IPS-15b (cell line): ENCODE measurements around the gene RAI1.

Experiments used
- H3K27me3 ChIP-seq: one replicate; pipeline ENCODE4 v1.6.1; 2013; ENCODE audit warnings: low read length; ENCODE audit not compliant: control insufficient read depth, insufficient read depth
- H3K36me3 ChIP-seq: one replicate; pipeline ENCODE4 v1.6.1; 2013; ENCODE audit warnings: low read length; ENCODE audit not compliant: control insufficient read depth, insufficient read depth
- H3K4me1 ChIP-seq: one replicate; pipeline ENCODE4 v1.6.1; 2013; ENCODE audit warnings: mild to moderate bottlenecking, low read length; ENCODE audit not compliant: control insufficient read depth, insufficient read depth
- H3K4me3 ChIP-seq: one replicate; pipeline ENCODE4 v1.5.1; 2013; ENCODE audit warnings: low read depth, low read length
- H3K9ac ChIP-seq: one replicate; pipeline ENCODE4 v1.6.1; 2013; ENCODE audit warnings: low read depth, mild to moderate bottlenecking, low read length
- H3K9me3 ChIP-seq: one replicate; pipeline ENCODE4 v1.6.1; 2013; ENCODE audit warnings: mild to moderate bottlenecking, low read length; ENCODE audit not compliant: control insufficient read depth, insufficient read depth

RAI1 gene

GRCh38 chr17:17839791-17840707 lies 158.8 kb downstream of the RAI1 start:
- Histone ChIP-seq H3K9ac (peak overlapping the region; percentile 88), H3K27me3 (no peaks in the 10 kb centered on the region), H3K36me3 (no peaks in the 10 kb centered on the region), H3K4me3 (peak overlapping the region; percentile 69), H3K4me1 (peaks cover 34% of the 10 kb centered on the region), H3K9me3 (no peaks in the 10 kb centered on the region)

GRCh38 chr17:17840751-17841591 lies 159.7 kb downstream of the RAI1 start:
- Histone ChIP-seq H3K9me3 (no peaks in the 10 kb centered on the region), H3K9ac (no peak overlapping the region), H3K4me3 (peak overlapping the region; percentile 49)

GRCh38 chr17:17841601-17842025 lies 160.4 kb downstream of the RAI1 start:
- Histone ChIP-seq H3K27me3 (no peaks in the 10 kb centered on the region), H3K9ac (no peak overlapping the region), H3K36me3 (no peaks in the 10 kb centered on the region), H3K4me1 (peaks cover 27% of the 10 kb centered on the region), H3K4me3 (no peak overlapping the region), H3K9me3 (no peaks in the 10 kb centered on the region)

More at GRCh38 chr17:17840751-17841591, 159.7 kb downstream of the RAI1 start:
- Histone ChIP-seq H3K27me3 (no peaks in the 10 kb centered on the region), H3K4me1 (peaks cover 27% of the 10 kb centered on the region), H3K36me3 (no peaks in the 10 kb centered on the region)

- Histone ChIP-seq H3K27me3 (no peaks in the 10 kb centered on the region), H3K9me3 (no peaks in the 10 kb centered on the region), H3K4me1 (peaks cover 24% of the 10 kb centered on the region), H3K36me3 (no peaks in the 10 kb centered on the region), H3K9ac (no peak overlapping the region), H3K4me3 (no peak overlapping the region)
These were observed 161.0 kb downstream of the RAI1 start for GRCh38 chr17:17842111-17842876.

GRCh38 chr17:17843096-17843495 lies 161.8 kb downstream of the RAI1 start:
- Histone ChIP-seq H3K4me1 (peaks cover 16% of the 10 kb centered on the region), H3K9ac (no peak overlapping the region), H3K4me3 (no peak overlapping the region), H3K36me3 (no peaks in the 10 kb centered on the region), H3K9me3 (no peaks in the 10 kb centered on the region), H3K27me3 (no peaks in the 10 kb centered on the region)

GRCh38 chr17:17844079-17844478 lies 162.8 kb downstream of the RAI1 start:
- H3K4me1 ChIP-seq = peaks cover 14% of the 10 kb centered on the region
- no peaks in the 10 kb centered on the region for H3K27me3 ChIP-seq

GRCh38 chr17:17844500-17844899 lies 163.2 kb downstream of the RAI1 start:
- no peak overlapping the region for H3K9ac ChIP-seq
- no peaks in the 10 kb centered on the region for H3K36me3 ChIP-seq
- H3K4me1 ChIP-seq = peaks cover 10% of the 10 kb centered on the region

More at GRCh38 chr17:17844079-17844478, 162.8 kb downstream of the RAI1 start:
- peak overlapping the region; percentile 24 for H3K9ac ChIP-seq
- no peak overlapping the region for H3K4me3 ChIP-seq
- no peaks in the 10 kb centered on the region for H3K9me3 ChIP-seq
- no peaks in the 10 kb centered on the region for H3K36me3 ChIP-seq

GRCh38 chr17:17845046-17845775 lies 164.0 kb downstream of the RAI1 start:
- H3K4me1 ChIP-seq = peaks cover 9% of the 10 kb centered on the region

More at GRCh38 chr17:17844500-17844899, 163.2 kb downstream of the RAI1 start:
- Histone ChIP-seq H3K27me3 (no peaks in the 10 kb centered on the region), H3K4me3 (no peak overlapping the region), H3K9me3 (no peaks in the 10 kb centered on the region)

GRCh38 chr17:17846003-17846402 lies 164.7 kb downstream of the RAI1 start:
- Histone ChIP-seq H3K9ac (no peak overlapping the region), H3K4me3 (no peak overlapping the region), H3K36me3 (no peaks in the 10 kb centered on the region), H3K9me3 (no peaks in the 10 kb centered on the region), H3K27me3 (no peaks in the 10 kb centered on the region), H3K4me1 (peaks cover 10% of the 10 kb centered on the region)

More at GRCh38 chr17:17845046-17845775, 164.0 kb downstream of the RAI1 start:
- Histone ChIP-seq H3K27me3 (no peaks in the 10 kb centered on the region), H3K9ac (no peak overlapping the region), H3K4me3 (no peak overlapping the region), H3K9me3 (no peaks in the 10 kb centered on the region), H3K36me3 (no peaks in the 10 kb centered on the region)

GRCh38 chr17:17846645-17847044 lies 165.4 kb downstream of the RAI1 start:
- H3K9me3 ChIP-seq = no peaks in the 10 kb centered on the region
- no peak overlapping the region for H3K9ac ChIP-seq
- no peaks in the 10 kb centered on the region for H3K27me3 ChIP-seq
- H3K36me3 ChIP-seq = no peaks in the 10 kb centered on the region
- no peak overlapping the region for H3K4me3 ChIP-seq
- H3K4me1 ChIP-seq = peaks cover 7% of the 10 kb centered on the region
